Mucosa of rectum (tissue), 2 donors: ENCODE results near the gene THSD4.

Source experiments
- H3K27ac ChIP-seq, 2 donors: one replicate each; pipeline ENCODE4 v1.7.0; 2013; ENCODE audit warnings: inconsistent platforms in 2 of 2, low read depth in 2 of 2, low read length in 2 of 2
- H3K27me3 ChIP-seq, 2 donors: one replicate each; pipeline ENCODE4 v1.7.0; 2013; ENCODE audit warnings: low read length in 2 of 2; ENCODE audit not compliant: control insufficient read depth in 2 of 2, insufficient read depth in 2 of 2
- H3K36me3 ChIP-seq, 2 donors: one replicate each; pipeline ENCODE4 v1.7.0; 2013; ENCODE audit warnings: low read length in 2 of 2; ENCODE audit not compliant: control insufficient read depth in 2 of 2, insufficient read depth in 2 of 2
- H3K4me1 ChIP-seq, 2 donors: one replicate each; pipeline ENCODE4 v1.7.0; 2013; ENCODE audit warnings: low read length in 2 of 2, mild to moderate bottlenecking in 1 of 2; ENCODE audit not compliant: control insufficient read depth in 2 of 2, insufficient read depth in 2 of 2
- H3K4me3 ChIP-seq, 2 donors: one replicate each; pipeline ENCODE4 v1.7.0; 2013; ENCODE audit warnings: low read length in 2 of 2
- H3K9ac ChIP-seq, 2 donors: one replicate each; pipeline ENCODE4 v1.7.0; 2013; ENCODE audit warnings: low read length in 2 of 2, low read depth in 1 of 2, mild to moderate bottlenecking in 1 of 2
- H3K9me3 ChIP-seq, 2 donors: one replicate each; pipeline ENCODE4 v1.7.0; 2013; ENCODE audit warnings: low read length in 2 of 2; ENCODE audit not compliant: control insufficient read depth in 2 of 2
- donor health status: healthy.
- donor health status: Normal muscosa, but diverticular disease.

The THSD4 gene

GRCh38 chr15:71610728-71611552 lies 495.7 kb downstream of the THSD4 start:
- Histone ChIP-seq H3K4me3 (no peak overlapping the region), H3K27ac (no peak overlapping the region), H3K27me3 (no peaks in the 10 kb centered on the region), H3K9me3 (no peaks in the 10 kb centered on the region), H3K4me1 (no peaks in the 10 kb centered on the region), H3K36me3 (no peaks in the 10 kb centered on the region), H3K9ac (no peak overlapping the region)

- Histone ChIP-seq H3K36me3 (no peaks in the 10 kb centered on the region), H3K27ac (no peak overlapping the region), H3K9me3 (no peaks in the 10 kb centered on the region), H3K4me1 (no peaks in the 10 kb centered on the region), H3K27me3 (no peaks in the 10 kb centered on the region), H3K4me3 (no peak overlapping the region), H3K9ac (no peak overlapping the region)
Observed at GRCh38 chr15:71611553-71612396, 496.5 kb downstream of the THSD4 start.

DNA sequence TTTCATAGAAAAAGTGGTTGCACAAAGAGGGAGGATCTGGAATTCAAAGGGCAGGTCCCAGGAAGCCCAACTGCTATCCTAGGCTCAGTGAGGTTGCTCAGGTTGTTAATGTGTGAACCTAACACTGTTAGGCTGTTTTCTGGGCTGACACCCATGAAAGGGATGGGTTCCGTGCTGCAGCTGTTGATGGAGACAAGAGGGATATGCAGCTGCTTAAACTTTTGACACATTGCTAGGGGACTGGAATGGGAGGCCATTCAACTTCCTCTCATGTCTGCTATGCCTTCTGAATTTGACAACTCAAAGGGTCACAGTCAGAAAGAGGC lies 497.1 kb downstream of the THSD4 start:
- Histone ChIP-seq H3K27ac (no peak overlapping the region), H3K4me1 (no peaks in the 10 kb centered on the region), H3K27me3 (no peaks in the 10 kb centered on the region), H3K9ac (no peak overlapping the region), H3K9me3 (no peaks in the 10 kb centered on the region), H3K36me3 (no peaks in the 10 kb centered on the region), H3K4me3 (no peak overlapping the region)

- no peaks in the 10 kb centered on the region for H3K9me3 ChIP-seq
- H3K4me1 ChIP-seq: no peaks in the 10 kb centered on the region
- no peaks in the 10 kb centered on the region for H3K36me3 ChIP-seq
- no peak overlapping the region for H3K4me3 ChIP-seq
- no peaks in the 10 kb centered on the region for H3K27me3 ChIP-seq
- no peak overlapping the region for H3K27ac ChIP-seq
- H3K9ac ChIP-seq: no peak overlapping the region
Observed at GRCh38 chr15:71612869-71613268, 497.6 kb downstream of the THSD4 start.

DNA sequence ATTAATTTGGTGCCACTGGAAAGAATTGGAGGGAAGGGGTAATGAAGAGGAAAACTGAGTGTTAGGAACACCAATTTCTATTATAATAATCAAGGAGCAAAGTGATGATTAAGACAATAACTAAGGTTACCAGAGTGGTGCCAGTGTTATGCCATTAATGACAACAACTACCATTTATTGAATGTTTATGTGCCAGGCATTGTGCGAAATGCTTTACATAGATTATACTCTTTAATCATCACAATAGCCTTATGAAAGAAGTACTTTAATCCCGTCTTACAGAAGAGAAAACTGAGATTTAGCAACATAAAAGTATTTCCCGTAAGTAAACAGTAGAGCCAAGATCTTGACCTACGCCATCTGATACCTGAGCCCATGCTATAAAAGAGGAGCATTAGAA lies 507.8 kb downstream of the THSD4 start:
- Histone ChIP-seq H3K4me3 (no peak overlapping the region), H3K9me3 (no peaks in the 10 kb centered on the region), H3K4me1 (no peaks in the 10 kb centered on the region), H3K27ac (no peak overlapping the region), H3K27me3 (no peaks in the 10 kb centered on the region), H3K9ac (no peak overlapping the region), H3K36me3 (no peaks in the 10 kb centered on the region)

DNA sequence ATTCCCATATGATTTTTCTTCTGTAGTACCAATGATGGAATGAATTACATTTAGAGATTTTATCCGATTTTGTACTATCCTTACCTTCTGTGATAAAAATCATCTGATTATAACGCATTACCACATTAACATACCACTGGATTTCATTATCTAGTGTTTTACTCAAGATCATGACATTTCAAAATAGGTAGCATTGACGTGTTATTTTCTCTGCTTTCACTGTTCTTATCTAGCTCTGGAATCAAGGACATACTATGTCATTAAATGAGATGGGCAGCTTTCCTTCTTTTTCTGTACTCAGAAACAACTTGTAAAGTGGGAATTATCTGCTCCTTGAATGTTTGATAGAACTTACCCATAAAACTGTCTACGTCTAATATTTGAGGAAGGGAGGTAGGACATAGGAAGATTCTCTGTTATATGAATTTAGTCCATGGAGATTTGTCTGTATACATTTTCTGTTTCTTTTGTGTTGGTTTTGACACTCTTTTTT lies 511.4 kb downstream of the THSD4 start:
- H3K27ac ChIP-seq: no peak overlapping the region
- no peaks in the 10 kb centered on the region for H3K27me3 ChIP-seq
- no peaks in the 10 kb centered on the region for H3K4me1 ChIP-seq
- H3K9me3 ChIP-seq: no peaks in the 10 kb centered on the region
- H3K4me3 ChIP-seq: no peak overlapping the region
- H3K36me3 ChIP-seq: no peaks in the 10 kb centered on the region
- no peak overlapping the region for H3K9ac ChIP-seq

DNA sequence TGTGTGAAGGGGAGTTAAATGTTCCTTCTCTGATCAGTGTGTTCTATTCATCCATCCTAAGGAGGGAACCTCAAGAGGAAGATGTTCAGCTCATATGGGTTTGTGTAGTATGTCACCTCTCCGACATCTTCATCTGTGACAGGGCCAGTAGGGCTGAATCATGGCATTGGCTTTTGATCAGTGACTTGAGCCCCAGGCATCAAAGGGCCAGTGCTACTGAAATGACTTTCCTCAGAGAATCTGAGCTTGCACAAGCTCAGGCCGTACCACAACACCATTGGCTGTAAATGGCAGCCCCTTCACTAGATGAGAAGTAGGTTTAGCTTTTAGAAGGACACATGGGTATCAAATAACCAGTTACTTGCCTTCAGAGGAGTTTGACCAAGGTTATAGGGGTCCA lies 511.9 kb downstream of the THSD4 start:
- Histone ChIP-seq H3K9ac (no peak overlapping the region), H3K4me3 (no peak overlapping the region), H3K36me3 (no peaks in the 10 kb centered on the region), H3K9me3 (no peaks in the 10 kb centered on the region), H3K4me1 (no peaks in the 10 kb centered on the region), H3K27ac (no peak overlapping the region), H3K27me3 (no peaks in the 10 kb centered on the region)

GRCh38 chr15:71627604-71628003 lies 512.3 kb downstream of the THSD4 start:
- no peak overlapping the region for H3K27ac ChIP-seq
- no peaks in the 10 kb centered on the region for H3K9me3 ChIP-seq
- H3K4me1 ChIP-seq: no peaks in the 10 kb centered on the region
- no peaks in the 10 kb centered on the region for H3K27me3 ChIP-seq
- no peaks in the 10 kb centered on the region for H3K36me3 ChIP-seq
- H3K9ac ChIP-seq: no peak overlapping the region
- H3K4me3 ChIP-seq: no peak overlapping the region

GRCh38 chr15:71628988-71629770 lies 513.9 kb downstream of the THSD4 start:
- no peak overlapping the region for H3K9ac ChIP-seq
- H3K36me3 ChIP-seq: no peaks in the 10 kb centered on the region
- no peak overlapping the region for H3K4me3 ChIP-seq
- no peak overlapping the region for H3K27ac ChIP-seq
- no peaks in the 10 kb centered on the region for H3K9me3 ChIP-seq
- H3K4me1 ChIP-seq: no peaks in the 10 kb centered on the region
- H3K27me3 ChIP-seq: no peaks in the 10 kb centered on the region
